SIG-M5 treated with dmso at 0.1 percent for 504 hours (cell line): ENCODE data around the gene RNF175.

Source experiments
- DNase-seq: peaks from one replicate; lab custom pipeline; 2025; ENCODE audit not compliant: unreplicated experiment; lab: John Stamatoyannopoulos, UW

The RNF175 gene

GRCh38 chr4:153750197-153750817, 9.5 kb downstream of the RNF175 start:
- DNase-seq: peak; percentile 82

GRCh38 chr4:153748378-153748777, 11.4 kb downstream of the RNF175 start:
- DNase-seq: peak; percentile 29

GRCh38 chr4:153747406-153747955, 12.3 kb downstream of the RNF175 start:
- no peak for DNase-seq

- no peak for DNase-seq
Observed at GRCh38 chr4:153745651-153746050, 14.2 kb downstream of the RNF175 start.

- DNase-seq: peak; percentile 5
Observed at GRCh38 chr4:153741541-153741940, 18.3 kb downstream of the RNF175 start.

GRCh38 chr4:153735906-153736461, 23.8 kb downstream of the RNF175 start:
- no peak for DNase-seq

GRCh38 chr4:153733751-153734448, 25.9 kb downstream of the RNF175 start:
- DNase-seq: no peak

- no peak for DNase-seq
Observed at GRCh38 chr4:153731239-153731638, 28.6 kb downstream of the RNF175 start.

GRCh38 chr4:153729895-153730294, 29.9 kb downstream of the RNF175 start:
- no peak for DNase-seq

GRCh38 chr4:153728660-153729059, 31.2 kb downstream of the RNF175 start:
- DNase-seq: peak; percentile 30

GRCh38 chr4:153728151-153728550, 31.7 kb downstream of the RNF175 start:
- no peak for DNase-seq

- no peak for DNase-seq
Observed at GRCh38 chr4:153725831-153726154, 34.0 kb downstream of the RNF175 start.

GRCh38 chr4:153725136-153725830, 34.5 kb downstream of the RNF175 start:
- DNase-seq: no peak

- DNase-seq: no peak
Observed at GRCh38 chr4:153724606-153725005, 35.2 kb downstream of the RNF175 start.

GRCh38 chr4:153722036-153722435, 37.8 kb downstream of the RNF175 start:
- no peak for DNase-seq

GRCh38 chr4:153713866-153714646, 45.8 kb downstream of the RNF175 start:
- DNase-seq: no peak

- DNase-seq: no peak
Observed at GRCh38 chr4:153710681-153711080, 49.1 kb downstream of the RNF175 start.

- DNase-seq: peak; percentile 55
Observed at GRCh38 chr4:153706519-153706918, 53.3 kb downstream of the RNF175 start.

- peak; percentile 87 for DNase-seq
Observed at GRCh38 chr4:153705743-153706468, 53.9 kb downstream of the RNF175 start.

- no peak for DNase-seq
Observed at GRCh38 chr4:153704522-153704921, 55.3 kb downstream of the RNF175 start.
